CD4-positive, alpha-beta T cell treated with Interleukin-17A for 1 hour (primary cell): ENCODE measurements around the gene PI4KA.

Experiments used
- DNase-seq: peaks from one replicate; pipeline ENCODE4 v3.0.0-alpha.2; 2020

PI4KA gene

DNA sequence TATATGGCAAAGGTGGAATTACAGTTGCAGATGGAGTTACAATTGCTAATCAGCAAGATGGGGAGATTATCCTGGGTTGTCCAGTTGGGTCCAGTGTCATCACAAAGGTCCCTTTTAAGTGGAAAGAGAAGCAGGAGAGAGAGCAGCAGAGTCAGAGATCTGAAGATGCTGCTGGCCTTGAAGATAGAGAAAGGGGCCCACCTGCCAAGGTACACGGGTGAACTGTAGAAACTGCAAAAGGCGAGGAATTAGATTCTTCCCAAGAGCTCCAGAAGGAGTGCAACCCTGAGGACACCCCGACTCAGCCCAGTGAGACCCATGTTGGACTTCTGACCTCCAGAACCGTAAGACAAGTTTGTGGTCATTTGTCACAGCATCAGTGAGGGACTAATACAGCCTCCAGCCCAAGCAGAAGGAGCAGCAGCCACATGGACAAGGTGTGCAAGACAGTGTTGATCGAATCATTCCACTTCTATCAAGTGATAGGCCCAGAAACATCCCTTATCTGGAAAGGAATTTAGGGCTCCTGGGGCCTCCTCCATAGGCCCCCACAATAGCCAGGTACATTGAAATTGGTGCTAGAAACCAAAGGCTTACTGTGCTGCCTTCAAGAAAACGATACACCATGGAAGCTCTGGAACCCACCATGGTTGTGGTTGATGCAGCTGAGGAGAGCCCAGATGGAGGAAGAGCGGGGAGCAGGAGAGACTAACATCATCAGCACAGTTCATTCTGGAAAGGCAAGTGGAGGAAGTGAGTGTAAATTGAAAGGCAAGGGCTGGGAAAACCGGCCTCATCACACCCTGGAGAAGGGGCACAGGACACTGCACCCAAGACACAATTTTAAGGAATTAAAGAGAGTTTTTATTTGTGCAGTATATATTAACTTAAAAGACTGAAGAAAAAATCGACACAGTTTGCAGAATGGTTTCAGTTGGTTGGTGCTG, 23.5 kb upstream of the PI4KA start:
- no peak for DNase-seq

GRCh38 chr22:20881231-20881630, 22.6 kb upstream of the PI4KA start:
- no peak for DNase-seq

- DNase-seq = no peak
Measured at GRCh38 chr22:20877715-20878114, 19.1 kb upstream of the PI4KA start.

DNA sequence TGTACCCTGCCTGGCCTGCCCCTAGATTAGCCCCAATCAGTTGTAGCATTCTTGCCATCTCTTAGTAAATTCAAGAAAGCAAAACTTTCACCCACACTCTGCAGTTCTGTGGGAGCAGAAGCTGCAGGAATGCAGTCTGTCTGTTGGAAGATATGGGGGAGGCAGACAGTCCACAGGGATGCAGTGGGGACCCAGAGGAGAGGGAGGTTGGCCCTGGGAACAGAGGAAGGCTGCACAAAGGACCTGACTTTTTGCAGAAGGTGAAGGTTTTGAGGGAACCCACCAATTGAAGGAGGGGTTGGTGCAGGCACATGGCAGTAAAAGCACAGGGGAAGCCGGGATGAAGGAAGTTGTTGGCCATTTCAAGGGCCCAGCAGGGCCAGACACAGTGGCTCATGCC, 16.7 kb upstream of the PI4KA start:
- no peak for DNase-seq

DNA sequence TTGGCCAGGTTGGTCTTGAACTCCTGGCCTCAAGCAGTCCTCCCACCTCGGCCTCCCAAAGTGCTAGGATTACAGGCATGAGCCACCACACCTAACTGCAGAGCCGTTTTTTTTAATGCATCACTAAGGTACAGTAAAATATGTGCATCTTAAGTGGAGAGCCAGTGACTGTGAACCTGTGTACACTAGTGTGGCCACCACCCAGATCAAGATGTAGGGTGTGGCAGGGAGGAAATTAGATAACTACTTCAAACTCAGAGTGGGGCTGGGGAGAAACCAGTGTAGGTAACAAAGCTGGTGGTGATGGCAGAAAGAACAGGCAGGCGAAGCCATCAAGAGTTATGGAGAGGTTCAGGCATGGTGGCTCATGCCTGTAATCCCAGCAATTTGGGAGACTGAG, 14.6 kb upstream of the PI4KA start:
- no peak for DNase-seq

- DNase-seq = no peak
Measured at GRCh38 chr22:20869234-20869633, 10.6 kb upstream of the PI4KA start.

- no peak for DNase-seq
Measured at GRCh38 chr22:20868025-20868962, 9.7 kb upstream of the PI4KA start.

GRCh38 chr22:20867179-20868024, 8.8 kb upstream of the PI4KA start:
- no peak for DNase-seq

GRCh38 chr22:20866736-20867135, 8.1 kb upstream of the PI4KA start:
- no peak for DNase-seq

GRCh38 chr22:20865875-20866445, 7.3 kb upstream of the PI4KA start:
- DNase-seq = no peak

DNA sequence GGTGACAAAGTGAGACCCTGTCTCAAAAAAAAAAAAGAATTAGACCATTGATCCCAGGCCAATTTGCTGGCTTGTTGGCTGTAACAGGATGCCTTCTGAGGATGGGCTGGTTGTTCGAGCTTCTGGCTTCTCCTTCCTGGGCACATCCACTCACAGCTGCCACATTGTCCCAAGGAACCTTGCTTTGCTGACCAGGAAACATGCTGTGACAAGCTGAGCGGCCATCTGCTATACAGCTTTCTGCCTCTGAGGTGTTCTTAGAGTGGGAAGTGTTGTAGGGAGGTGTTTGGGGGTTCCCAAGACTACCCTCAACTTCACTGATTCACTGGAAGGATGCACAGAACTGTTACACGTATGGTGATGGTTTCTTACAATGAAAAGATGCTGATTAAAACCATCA, 6.7 kb upstream of the PI4KA start:
- DNase-seq = no peak

- DNase-seq = no peak
Measured at GRCh38 chr22:20864186-20864908, 5.7 kb upstream of the PI4KA start.

DNA sequence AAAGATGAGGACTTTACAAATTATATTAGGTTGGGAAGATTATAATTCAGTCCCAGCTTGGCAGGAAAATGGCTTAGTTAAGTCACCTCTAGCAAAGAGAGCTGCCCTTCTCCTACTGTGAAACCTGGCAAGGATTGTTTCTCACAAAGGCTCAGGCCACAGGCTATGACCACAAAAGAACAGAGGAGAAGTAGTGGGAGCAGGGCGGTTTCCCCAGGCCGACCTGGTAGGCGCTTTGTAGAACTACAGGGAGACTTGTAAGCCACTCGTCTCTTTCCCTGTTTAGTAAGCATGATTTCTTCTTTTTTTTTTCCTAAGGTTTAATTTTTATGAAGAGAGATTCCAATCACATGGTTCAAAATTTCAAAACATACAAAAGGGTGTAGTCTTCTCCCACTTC, 4.8 kb upstream of the PI4KA start:
- no peak for DNase-seq

DNA sequence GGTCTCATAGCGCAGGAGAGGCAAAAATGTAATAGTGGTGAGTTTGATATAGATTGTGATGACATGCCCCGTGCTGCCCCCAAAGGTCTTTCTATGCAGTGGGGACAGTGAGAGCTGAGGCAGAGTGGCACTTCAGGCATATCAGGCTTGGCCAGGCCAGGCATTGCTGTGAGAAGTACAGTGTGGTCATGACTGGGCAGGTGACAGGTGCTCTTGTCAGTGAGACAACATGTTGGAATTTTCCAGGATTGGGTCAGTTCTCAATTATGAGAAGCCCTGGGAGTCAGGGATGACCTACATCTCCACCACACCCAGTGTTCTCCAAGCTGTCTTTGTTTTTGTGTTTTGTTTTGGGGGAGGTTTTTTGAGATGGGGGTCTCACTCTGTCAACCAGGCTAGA, 3.9 kb upstream of the PI4KA start:
- no peak for DNase-seq

- DNase-seq = no peak
Measured at GRCh38 chr22:20859615-20860014, 1.0 kb upstream of the PI4KA start.

DNA sequence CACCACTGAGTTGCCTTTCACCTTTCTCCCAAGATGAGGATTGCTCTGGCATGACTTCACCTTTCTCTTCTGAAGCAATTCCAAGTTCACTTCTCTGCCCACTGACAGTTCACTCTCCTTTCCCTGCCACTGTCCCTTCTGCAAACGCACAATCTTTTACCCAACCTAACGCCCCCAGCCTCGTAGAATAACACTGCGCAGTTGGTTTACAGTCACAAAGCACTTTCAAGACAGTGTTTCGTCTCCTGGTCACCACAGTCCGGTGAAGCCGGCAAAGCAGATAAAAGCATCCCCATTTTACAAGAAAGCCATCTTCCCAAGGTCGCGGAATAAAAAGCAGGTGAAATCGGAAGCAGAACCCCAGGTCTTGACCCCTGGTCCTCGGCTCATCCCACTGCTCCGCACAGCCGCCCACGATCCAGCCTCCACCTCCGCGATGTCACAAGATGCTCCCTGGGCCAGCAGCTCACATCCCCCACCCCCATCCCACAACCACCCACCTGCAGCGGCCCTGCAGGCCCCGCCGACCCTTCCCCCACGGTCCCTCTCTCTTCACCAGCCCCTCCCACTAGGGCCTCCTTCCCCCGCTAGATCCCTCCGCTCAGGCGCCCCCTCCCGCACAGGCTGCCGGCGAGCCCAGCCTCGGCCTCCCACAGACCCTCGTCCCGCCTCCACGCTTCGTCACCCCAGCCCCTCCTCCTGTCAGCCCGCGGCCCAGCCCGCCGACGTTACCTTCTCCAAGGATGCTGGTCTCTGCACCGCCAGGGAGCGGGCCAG, 585 bp downstream of the PI4KA start:
- peak; percentile 88 for DNase-seq

DNA sequence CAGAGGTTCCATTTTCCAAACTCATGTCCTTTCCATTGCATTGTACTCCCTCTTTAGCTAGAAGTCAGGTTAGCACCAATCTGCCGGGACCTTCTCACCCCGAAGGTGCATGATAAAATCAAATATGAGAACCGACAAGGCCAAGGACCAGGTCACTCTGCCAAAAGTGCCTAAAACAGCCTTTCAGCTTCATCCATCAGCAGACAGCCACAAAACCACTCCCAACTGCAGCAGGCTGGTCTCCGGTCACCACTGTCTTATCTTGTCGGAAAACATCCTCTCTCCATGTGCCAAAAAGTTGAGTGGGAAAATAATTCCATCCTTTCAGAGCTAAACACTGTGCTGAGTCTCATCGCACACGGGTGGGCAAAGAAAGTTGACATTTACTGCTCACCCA, 1.4 kb downstream of the PI4KA start:
- no peak for DNase-seq

- DNase-seq = no peak
Measured at GRCh38 chr22:20853236-20853660, 5.4 kb downstream of the PI4KA start.

DNA sequence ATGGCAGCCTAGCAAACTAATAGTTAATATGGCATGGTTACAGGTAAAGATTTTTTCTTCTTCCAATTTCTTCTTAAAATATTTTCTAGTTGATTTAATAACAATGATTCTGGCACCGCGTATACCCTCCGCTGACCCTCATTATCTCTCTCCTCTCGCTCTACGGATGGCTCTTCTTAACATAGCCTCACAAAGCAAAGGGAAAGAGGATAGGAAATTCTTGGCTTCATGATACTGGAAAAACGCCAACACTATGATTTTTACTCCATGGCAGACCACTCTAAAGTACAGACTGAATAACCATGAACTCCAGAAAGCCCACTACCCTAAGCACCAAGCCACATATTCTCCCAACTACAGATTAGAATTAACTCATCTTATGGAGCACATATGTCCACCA, 6.1 kb downstream of the PI4KA start:
- DNase-seq = no peak

GRCh38 chr22:20852076-20852475, 6.5 kb downstream of the PI4KA start:
- DNase-seq = no peak

DNA sequence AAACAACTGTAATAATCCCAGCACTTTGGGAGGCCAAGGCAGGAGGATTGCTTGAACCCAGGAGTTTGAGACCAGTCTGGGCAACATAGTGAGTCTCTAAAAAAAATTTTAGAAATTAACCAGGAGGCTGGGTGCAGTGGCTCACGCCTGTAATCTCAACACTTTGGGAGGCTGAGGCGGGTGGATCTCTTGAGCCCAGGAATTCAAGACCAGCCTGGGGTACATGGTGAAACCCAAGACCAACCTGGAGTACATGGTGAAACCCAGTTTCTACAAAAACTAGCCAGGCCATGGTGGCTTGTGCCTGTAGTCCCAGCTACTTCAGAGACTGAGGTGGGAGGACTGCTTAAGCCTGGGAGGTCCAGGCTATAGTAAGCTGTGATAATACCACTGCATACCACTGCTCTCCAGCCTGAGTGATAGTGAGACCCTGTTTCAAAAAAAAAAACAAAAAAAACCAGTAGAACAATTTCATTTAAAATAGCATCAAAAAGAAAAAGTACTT, 11.2 kb downstream of the PI4KA start:
- DNase-seq = no peak
